H1 (cell line): ENCODE data around the gene TMEM198. TPM values are rescaled to one million over a fixed set of nuclear protein-coding genes. Genes with fewer than 3 reads are reported as not detected.
A peak's percentile ranks its signal among the peaks of the same experiment; 100 is the strongest.

Source experiments
- ASH2L ChIP-seq: fragments of 200-600, 300-600 bp; sonication (generic); IDR thresholded peaks from one replicate; pipeline ENCODE4 v1.7.1; 2017; ENCODE audit warnings: low read length
- BCL11A ChIP-seq, 2 experiments: IDR thresholded peaks; one replicate each; pipeline ENCODE4 v1.6.1; 2011; ENCODE audit warnings: low read depth in 2 of 2, low read length in 2 of 2, mild to moderate bottlenecking in 2 of 2
- CHD7 ChIP-seq: fragments of 300-600 bp; sonication (generic); IDR thresholded peaks from 2 replicates; pipeline ENCODE4 v1.7.1; 2012; ENCODE audit warnings: low read length, moderate library complexity, mild to moderate bottlenecking, inconsistent platforms; ENCODE audit not compliant: insufficient replicate concordance
- polyA plus RNA-seq, 7 experiments: library from polyadenylated mRNA; depleted of rRNA in 3 of 7; stranded (reverse) in 5 of 7; unstranded in 2 of 7; fragments of >200 nt in 5 of 7; fragments of 200-250 nt in 2 of 7; gene quantifications; 1 replicate in 5 of 7; 2 replicates in 1 of 7; 4 replicates in 1 of 7; pipeline versions ENCODE4 v1.2.1 to v1.2.3, GENCODE V29; 2011 to 2013; ENCODE audit warnings: missing spikeins in 2 of 7, mixed read lengths in 2 of 7
- total RNA-seq: library from RNA; stranded (reverse); fragmentation: NEBNext Ultra II Directional; extraction: Animal tissue kit (Norgen Biotek cat#: 25700); gene quantifications from 2 replicates; pipeline ENCODE4 v1.2.1, GENCODE V29; 2021

TMEM198 gene
- total and polyA plus RNA-seq, 2 of the 8 experiments (the other 6 are each of a cell fraction or from before 2014, with no cell fraction given): 10.2 to 10.4 TPM

- TF ChIP-seq CHD7: peak; percentile 81
- TF ChIP-seq BCL11A (IDR thresholded peaks at IDR 0.05; ENCODE audit: low read depth in 2 of 2, low read length in 2 of 2): peak in 1 of 2 experiments; percentile 38
- TF ChIP-seq ASH2L: peak; percentile 74
- TF ChIP-seq, all 59 proteins: peak for 22
Observed at GRCh38 chr2:219565130-219566080, 21.6 kb downstream of the TMEM198 start (continued).
